ENCODE data around the gene MRFAP1L1. TPM values are rescaled to one million over a fixed set of nuclear protein-coding genes. Genes with fewer than 3 reads are reported as not detected.
"Not testable (repeated sequence)": the region's sequence is repeated elsewhere in the genome, so short reads cannot be mapped to it uniquely, and the experiment has no call there.

Gene MRFAP1L1
- total and polyA plus RNA-seq, 2 donors (not counting 3 experiments of a cell fraction or from before 2014, with no cell fraction given), result 28.7 to 42.0 TPM

DNA sequence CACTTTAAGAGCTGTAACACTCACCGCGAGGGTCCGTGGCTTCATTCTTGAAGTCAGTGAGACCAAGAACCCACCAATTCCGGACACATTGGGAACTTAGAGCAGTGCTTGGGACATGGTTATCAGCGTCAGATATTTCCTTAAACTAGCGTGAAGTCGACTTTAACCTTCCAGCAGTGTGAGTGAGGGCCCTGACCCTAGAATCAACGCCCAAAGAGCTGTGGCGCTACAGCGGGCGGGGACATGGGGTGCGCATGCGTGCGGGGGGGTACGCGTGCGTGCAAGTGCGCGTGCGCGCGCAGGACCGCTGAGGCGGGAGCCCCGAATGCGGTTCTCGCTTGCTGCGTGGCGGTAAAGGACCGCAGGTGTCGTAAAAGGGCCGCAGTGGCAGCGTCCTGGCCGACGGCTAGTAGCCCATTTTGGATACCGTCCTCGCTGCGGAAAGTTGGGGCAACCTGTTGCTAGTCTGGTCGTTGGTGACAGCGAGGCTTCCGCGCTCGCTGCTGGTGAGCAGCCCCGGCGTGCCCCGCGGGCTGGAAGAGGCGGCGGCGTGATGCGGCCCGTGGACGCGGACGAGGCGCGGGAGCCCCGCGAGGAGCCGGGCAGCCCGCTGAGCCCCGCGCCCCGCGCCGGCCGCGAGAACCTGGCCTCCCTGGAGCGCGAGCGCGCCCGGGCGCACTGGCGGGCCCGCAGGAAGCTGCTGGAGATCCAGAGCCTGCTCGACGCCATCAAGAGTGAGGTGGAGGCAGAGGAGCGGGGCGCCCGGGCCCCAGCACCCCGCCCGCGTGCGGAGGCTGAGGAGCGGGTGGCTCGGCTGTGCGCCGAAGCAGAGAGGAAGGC, 35.8 kb downstream of the MRFAP1L1 start:
- BruUV-seq (replicated peaks), result TSS peak; percentile 76
- intact Hi-C loops (cut with micrococcal nuclease) (loop anchor here (1.0 to 2.0 kb wide), 3 partner anchors 34 to 43 kb away; partner anchors contain the start of genes BLOC1S4, MRFAP1 and MRFAP1L1), dilution Hi-C loops (cut with MboI; ENCODE audit: extremely low pct_ligation_motif_present, low sequenced_read_pairs) (no loop called here)
- no peaks in the 10 kb centered on the region for H3K9me3 ChIP-seq (replicated peaks; ENCODE audit: control insufficient read depth, insufficient read depth, low read length)
- H2AFZ ChIP-seq (ENCODE audit: low read depth, low read length), result peak overlapping the region; percentile 97
- peak; percentile 97 for DNase-seq (ENCODE audit: low read depth, low spot score)
- H3K4me2 ChIP-seq (ENCODE audit: insufficient read depth, low read length), result peak overlapping the region; percentile 69
- H3K4me1 ChIP-seq (ENCODE audit: control insufficient read depth, extremely low read depth, insufficient read depth, low read length), result peaks cover 10% of the 10 kb centered on the region
- no peak for TF ChIP-seq GATA2 (IDR thresholded peaks at IDR 0.05; ENCODE audit: insufficient read depth, insufficient read length, low read depth, low read length)
- TF ChIP-seq EZH2 (IDR thresholded peaks at IDR 0.05; ENCODE audit: borderline replicate concordance, low read depth, low read length, severe bottlenecking), result no peak
- TF ChIP-seq POLR2AphosphoS5 (IDR thresholded peaks at IDR 0.05; ENCODE audit: insufficient read depth, low read depth, low read length), result peak; percentile 64
- peak; percentile 77 for TF ChIP-seq POLR2A (IDR thresholded peaks at IDR 0.05; ENCODE audit: low read depth, low read length)
- TF ChIP-seq, protein P1, sequence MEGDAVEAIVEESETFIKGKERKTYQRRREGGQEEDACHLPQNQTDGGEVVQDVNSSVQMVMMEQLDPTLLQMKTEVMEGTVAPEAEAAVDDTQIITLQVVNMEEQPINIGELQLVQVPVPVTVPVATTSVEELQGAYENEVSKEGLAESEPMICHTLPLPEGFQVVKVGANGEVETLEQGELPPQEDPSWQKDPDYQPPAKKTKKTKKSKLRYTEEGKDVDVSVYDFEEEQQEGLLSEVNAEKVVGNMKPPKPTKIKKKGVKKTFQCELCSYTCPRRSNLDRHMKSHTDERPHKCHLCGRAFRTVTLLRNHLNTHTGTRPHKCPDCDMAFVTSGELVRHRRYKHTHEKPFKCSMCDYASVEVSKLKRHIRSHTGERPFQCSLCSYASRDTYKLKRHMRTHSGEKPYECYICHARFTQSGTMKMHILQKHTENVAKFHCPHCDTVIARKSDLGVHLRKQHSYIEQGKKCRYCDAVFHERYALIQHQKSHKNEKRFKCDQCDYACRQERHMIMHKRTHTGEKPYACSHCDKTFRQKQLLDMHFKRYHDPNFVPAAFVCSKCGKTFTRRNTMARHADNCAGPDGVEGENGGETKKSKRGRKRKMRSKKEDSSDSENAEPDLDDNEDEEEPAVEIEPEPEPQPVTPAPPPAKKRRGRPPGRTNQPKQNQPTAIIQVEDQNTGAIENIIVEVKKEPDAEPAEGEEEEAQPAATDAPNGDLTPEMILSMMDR (IDR thresholded peaks at IDR 0.05; ENCODE audit: extremely low read depth in 1 of 2, insufficient read depth in 1 of 2, low read depth in 1 of 2, low read length in 2 of 2), result no peak
- TF ChIP-seq, protein P2, sequence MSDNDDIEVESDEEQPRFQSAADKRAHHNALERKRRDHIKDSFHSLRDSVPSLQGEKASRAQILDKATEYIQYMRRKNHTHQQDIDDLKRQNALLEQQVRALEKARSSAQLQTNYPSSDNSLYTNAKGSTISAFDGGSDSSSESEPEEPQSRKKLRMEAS (IDR thresholded peaks at IDR 0.05; ENCODE audit: insufficient read depth, insufficient read length), result peak; percentile 93
- H3K9ac ChIP-seq (replicated peaks; ENCODE audit: extremely low read depth, insufficient read depth, low read length), result peak overlapping the region; percentile 66
- no peaks in the 10 kb centered on the region for H3K9me1 ChIP-seq (replicated peaks; ENCODE audit: control insufficient read depth, extremely low read depth, insufficient read depth, low read length)
- H4K20me1 ChIP-seq (replicated peaks; ENCODE audit: control insufficient read depth, extremely low read depth, insufficient read depth, low read length), result no peaks in the 10 kb centered on the region
- H3K4me3 ChIP-seq (replicated peaks in 1 of 3; ENCODE audit: insufficient read depth in 1 of 3, low read depth in 1 of 3, low read length in 3 of 3), result peak overlapping the region; percentile 25 to 71 (median 49)
- H3K27ac ChIP-seq (ENCODE audit: insufficient read depth, low read depth, low read length), result no peak overlapping the region
- CTCF ChIA-PET, result interaction anchor here (0.8 to 2.3 kb wide), 12 partner anchors 9 to 977 kb away, joined by 3 to 10 read pairs (median 4); partner anchors contain the start of genes BLOC1S4 and MRFAP1
- FAIRE-seq, result peak; percentile 98
- H3K36me3 ChIP-seq (ENCODE audit: control insufficient read depth in 2 of 2, extremely low read depth in 1 of 2, insufficient read depth in 2 of 2, low read length in 2 of 2), result no peaks in the 10 kb centered on the region
- no peaks in the 10 kb centered on the region for H3K27me3 ChIP-seq (ENCODE audit: control insufficient read depth in 2 of 2, insufficient read depth in 2 of 2, low read length in 2 of 2)
- H3K79me2 ChIP-seq (ENCODE audit: control insufficient read depth, insufficient read depth, low read length), result peaks cover 27% of the 10 kb centered on the region
- POLR2A ChIA-PET, result interaction anchor here (0.7 to 1.5 kb wide), 6 partner anchors 9 to 43 kb away, joined by 3 to 7 read pairs (median 4); partner anchors contain the start of genes MRFAP1 and MRFAP1L1

DNA sequence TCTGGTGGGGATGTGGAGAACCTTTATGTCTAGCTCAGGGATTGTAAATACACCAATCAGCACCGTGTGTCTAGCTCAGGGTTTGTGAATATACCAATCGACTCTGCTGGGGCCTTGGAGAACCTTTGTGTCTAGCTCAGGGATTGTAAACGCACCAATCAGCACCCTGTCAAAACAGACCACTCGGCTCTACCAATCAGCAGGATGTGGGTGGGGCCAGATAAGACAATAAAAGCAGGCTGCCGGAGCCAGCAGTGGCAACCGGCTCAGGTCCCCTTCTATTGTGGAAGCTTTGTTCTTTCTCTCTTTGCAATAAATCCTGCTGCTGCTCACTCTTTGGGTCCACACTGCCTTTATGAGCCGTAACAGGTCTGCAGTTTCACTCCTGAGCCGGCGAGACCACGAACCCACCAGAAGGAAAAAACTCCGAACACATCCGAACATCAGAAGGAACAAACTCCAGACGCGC, 36.4 kb downstream of the MRFAP1L1 start:
- H3K9ac ChIP-seq (replicated peaks; ENCODE audit: extremely low read depth, insufficient read depth, low read length); H3K9me1 ChIP-seq (replicated peaks; ENCODE audit: control insufficient read depth, extremely low read depth, insufficient read depth, low read length); H3K36me3 ChIP-seq (ENCODE audit: control insufficient read depth in 2 of 2, extremely low read depth in 1 of 2, insufficient read depth in 2 of 2, low read length in 2 of 2); H4K20me1 ChIP-seq (replicated peaks; ENCODE audit: control insufficient read depth, extremely low read depth, insufficient read depth, low read length); H3K27ac ChIP-seq (ENCODE audit: insufficient read depth, low read depth, low read length); FAIRE-seq; H3K27me3 ChIP-seq (ENCODE audit: control insufficient read depth in 2 of 2, insufficient read depth in 2 of 2, low read length in 2 of 2); H3K9me3 ChIP-seq (replicated peaks; ENCODE audit: control insufficient read depth, insufficient read depth, low read length); dilution Hi-C loops (cut with MboI; ENCODE audit: extremely low pct_ligation_motif_present, low sequenced_read_pairs): not testable (repeated sequence)
- peak overlapping the region in 2 of 3 experiments; percentile 49 to 57 for H3K4me3 ChIP-seq (replicated peaks in 1 of 3; ENCODE audit: insufficient read depth in 1 of 3, low read depth in 1 of 3, low read length in 3 of 3)
- intact Hi-C loops (cut with micrococcal nuclease), result loop anchor here (1.0 kb wide), 1 partner anchor 33 kb away; the partner anchor contains the start of gene MRFAP1
- peak; percentile 39 for DNase-seq (ENCODE audit: low read depth, low spot score)
- H3K4me2 ChIP-seq (ENCODE audit: insufficient read depth, low read length), result peak overlapping the region; percentile 66
- peaks cover 27% of the 10 kb centered on the region for H3K79me2 ChIP-seq (ENCODE audit: control insufficient read depth, insufficient read depth, low read length)
- TSS peak; percentile 83 for BruUV-seq (replicated peaks)
- CTCF ChIA-PET, result interaction anchor here (0.8 to 2.3 kb wide), 4 partner anchors 9 to 47 kb away, joined by 3 to 6 read pairs (median 4); partner anchors contain the start of gene MRFAP1
- POLR2A ChIA-PET, result interaction anchor here (0.9 to 1.5 kb wide), 5 partner anchors 9 to 36 kb away, joined by 3 to 7 read pairs (median 3); partner anchors contain the start of genes MRFAP1 and MRFAP1L1
- H2AFZ ChIP-seq (ENCODE audit: low read depth, low read length), result peak overlapping the region; percentile 97
- peaks cover 10% of the 10 kb centered on the region for H3K4me1 ChIP-seq (ENCODE audit: control insufficient read depth, extremely low read depth, insufficient read depth, low read length)

Measured in endothelial cell of umbilical vein (primary cell).